ENCODE measurements around the gene CAVIN3.

- TF ChIP-seq TSHZ2 (CRISPR knock-in tag; IDR thresholded peaks at IDR 0.05), result no peak
- TF ChIP-seq TCF4 (CRISPR knock-in tag; IDR thresholded peaks at IDR 0.05; ENCODE audit: borderline replicate concordance), result no peak
- TF ChIP-seq BACH2 (CRISPR knock-in tag; IDR thresholded peaks at IDR 0.05; ENCODE audit: borderline replicate concordance), result no peak
- no peak for TF ChIP-seq ZC3H10 (CRISPR knock-in tag; IDR thresholded peaks at IDR 0.05)
- no peak for TF ChIP-seq ZFP30 (CRISPR knock-in tag; IDR thresholded peaks at IDR 0.05)
- TF ChIP-seq CREB5 (CRISPR knock-in tag; IDR thresholded peaks at IDR 0.05; ENCODE audit: low read depth), result no peak
- TF ChIP-seq ARNTL (CRISPR knock-in tag; IDR thresholded peaks at IDR 0.05; ENCODE audit: borderline replicate concordance, low read depth), result no peak
- TF ChIP-seq POU6F1 (CRISPR knock-in tag; IDR thresholded peaks at IDR 0.05; ENCODE audit: borderline replicate concordance, low read depth), result no peak
- TF ChIP-seq ZFP3 (CRISPR knock-in tag; IDR thresholded peaks at IDR 0.05), result no peak
- no peak for TF ChIP-seq ZNF70 (CRISPR knock-in tag; IDR thresholded peaks at IDR 0.05)
Measured at GRCh38 chr11:6328321-6328720, 8.0 kb upstream of the CAVIN3 start.

All from SK-N-SH treated with all-trans-retinoic acid at 6 μM for 48 hours (cell line).